DMS153 (cell line): ENCODE results near the gene RBMS3.

Experiments
- DNase-seq: peaks from one replicate; lab custom pipeline; 2025; lab: John Stamatoyannopoulos, UW

RBMS3 gene

DNA sequence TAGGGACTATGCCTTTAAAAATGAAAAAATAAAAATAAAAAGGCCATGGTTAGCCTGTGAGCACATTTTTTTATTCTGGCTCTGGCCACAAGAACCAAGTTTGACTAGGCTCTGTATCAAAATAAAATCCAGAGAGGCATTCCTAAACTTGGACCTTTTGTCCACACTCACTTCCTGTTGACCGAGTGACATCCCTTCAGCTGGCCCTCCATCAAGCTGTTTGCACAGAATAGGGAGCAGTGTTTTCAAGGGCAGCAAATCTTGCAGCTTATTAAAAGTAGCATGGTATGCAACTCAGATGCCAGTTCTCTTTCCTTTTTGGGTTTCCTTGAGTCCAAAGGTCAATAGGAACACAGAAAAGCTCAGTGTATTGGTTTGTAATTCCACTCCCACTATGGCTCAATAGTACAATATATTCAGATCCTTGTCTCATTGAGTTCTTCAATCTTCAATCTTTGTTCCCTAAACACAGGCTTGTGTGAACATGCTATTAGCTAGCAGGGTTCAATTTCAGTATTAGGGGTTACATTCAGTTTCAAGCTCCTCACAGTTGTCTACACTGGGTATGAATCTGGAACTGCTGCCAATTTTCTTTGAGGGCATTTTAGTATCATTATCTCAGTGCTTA, 244.5 kb downstream of the RBMS3 start:
- DNase-seq, result no peak

DNA sequence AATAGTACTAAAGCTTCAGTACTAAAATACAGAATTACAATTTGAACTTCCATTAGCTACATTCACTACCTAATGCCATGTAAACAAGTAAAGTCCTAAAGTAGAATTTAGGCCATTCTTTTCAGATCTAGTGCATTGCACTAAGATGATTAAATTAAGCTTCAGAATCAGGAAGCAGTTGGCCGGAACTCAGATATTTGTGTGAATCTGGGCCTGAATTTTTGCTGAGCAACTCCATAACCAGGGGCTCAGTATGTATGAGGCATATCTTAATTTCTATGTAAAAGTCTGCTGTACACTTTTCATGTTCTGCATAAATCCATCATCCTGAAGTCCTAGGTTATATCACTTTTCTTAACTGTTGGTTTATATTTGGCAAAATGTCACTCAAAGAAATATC, 246.4 kb downstream of the RBMS3 start:
- no peak for DNase-seq

DNA sequence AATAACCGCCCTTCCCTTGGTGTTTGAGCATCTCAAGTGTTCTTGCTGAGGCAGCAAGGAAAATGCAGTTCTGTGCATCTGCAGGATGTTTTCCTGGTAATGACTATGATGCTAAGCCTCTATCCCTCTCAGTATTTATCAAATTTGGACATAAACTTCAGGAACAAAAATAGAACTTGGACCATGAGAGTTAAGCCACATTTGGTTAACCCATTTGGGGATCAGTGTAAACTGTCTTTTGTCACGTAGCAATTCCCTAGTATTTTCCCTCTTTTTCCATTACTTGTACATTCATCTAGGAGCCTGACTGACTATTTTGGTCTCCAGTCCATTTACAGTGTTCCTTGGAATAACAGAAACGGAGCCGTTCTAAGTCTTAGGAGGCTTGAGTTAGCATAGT, 250.8 kb downstream of the RBMS3 start:
- DNase-seq, result no peak

DNA sequence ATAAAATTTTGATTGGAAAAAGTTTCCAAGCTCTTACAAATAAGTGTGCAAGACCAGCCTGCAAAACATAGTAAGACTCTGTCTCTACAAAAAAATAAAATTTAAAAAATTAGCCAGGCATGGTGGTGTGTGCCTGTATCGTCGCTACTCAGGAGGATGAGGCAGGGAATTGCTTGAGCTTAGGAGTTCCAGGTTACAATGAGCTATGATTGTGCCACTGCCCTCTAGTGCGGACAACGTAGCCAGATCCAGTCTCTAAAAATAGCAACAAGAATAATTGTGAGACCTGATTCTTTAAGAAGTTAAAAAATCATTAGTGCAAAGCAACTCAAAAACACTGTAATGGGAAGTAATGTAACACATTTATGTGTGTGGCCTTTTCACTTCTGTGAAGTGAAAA, 251.6 kb downstream of the RBMS3 start:
- DNase-seq, result no peak

DNA sequence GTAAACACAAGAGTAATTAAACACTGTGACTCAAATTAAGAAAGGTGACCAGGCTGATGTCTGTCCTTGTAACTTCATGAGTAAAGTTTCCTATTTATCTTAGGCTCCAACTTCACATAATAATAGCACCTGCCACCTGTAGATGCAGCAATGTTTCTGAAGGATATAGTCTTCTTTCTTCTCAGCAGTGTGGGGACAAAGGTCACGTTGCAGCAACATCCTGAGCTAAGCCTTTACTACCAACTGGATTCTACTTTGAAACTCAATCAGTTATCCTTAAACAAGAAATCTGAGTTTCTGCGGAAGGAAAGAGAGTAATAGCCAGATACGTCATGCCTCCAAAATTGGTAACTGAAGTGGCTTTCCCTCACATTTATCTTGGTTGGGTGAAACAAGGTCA, 253.1 kb downstream of the RBMS3 start:
- DNase-seq, result no peak

DNA sequence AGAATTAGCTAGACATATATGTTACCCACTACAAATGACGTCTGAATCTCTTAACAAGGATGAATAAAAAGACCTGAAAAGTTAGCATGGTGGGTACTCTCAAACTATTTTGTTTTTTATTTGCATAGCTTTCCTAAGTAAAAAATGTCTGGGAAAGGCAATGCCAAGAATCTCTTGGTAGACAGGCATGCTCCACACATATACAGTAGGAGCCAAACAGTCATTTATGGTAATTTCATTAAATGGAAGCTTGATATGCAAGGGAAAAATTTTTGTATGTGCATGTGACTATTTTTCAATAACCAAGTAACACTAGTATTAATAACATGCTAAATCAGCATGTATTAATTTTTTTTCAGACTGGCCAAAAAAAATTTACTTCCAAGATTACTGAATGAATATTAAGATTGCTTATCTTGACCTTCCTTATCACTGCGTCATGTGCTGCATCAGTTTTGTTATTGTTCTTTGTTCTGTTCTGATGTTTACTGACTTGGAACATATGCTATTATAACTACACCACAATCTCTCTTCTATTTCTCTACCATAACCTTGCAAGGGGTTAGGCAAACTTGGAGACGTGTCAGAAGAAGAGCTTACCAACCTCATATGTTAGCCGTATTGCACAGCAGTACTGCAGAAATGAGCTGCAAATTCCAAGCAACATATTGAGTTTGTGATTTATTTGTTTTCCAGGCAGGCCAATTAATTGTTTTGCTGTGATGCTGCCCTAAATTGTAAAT, 255.3 kb downstream of the RBMS3 start:
- DNase-seq, result no peak

DNA sequence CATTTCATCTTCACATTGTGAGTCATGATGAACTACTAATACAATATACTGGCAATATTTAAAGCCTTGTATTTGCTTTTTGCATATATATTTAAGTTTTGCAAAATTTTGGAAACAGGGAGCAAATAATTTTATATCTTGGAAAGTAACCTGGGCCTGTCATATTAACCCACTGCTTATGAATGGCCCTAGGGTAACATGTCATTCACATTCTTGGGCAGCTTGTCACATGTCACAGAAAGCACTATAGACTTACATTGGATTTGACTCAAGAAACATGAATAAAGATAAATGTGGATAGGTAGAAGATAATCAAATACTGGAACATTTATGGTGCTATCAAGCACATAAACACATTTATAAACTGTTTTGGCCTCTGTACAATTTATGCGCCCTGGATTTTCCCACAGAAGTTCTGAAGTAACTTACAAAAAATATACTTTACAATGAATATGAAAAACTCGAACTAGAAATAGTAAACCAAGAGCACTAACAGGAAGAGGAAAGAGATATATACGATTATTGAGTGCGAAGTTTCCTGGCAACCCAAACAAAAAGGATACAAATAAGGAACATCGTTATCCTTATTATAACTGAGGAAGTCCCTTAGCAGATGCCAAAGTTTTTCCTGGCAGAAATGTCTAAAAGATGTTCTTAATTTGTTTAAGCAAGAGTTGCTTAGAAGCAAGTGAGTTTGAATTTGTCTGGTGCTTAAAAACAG, 257.2 kb downstream of the RBMS3 start:
- no peak for DNase-seq

DNA sequence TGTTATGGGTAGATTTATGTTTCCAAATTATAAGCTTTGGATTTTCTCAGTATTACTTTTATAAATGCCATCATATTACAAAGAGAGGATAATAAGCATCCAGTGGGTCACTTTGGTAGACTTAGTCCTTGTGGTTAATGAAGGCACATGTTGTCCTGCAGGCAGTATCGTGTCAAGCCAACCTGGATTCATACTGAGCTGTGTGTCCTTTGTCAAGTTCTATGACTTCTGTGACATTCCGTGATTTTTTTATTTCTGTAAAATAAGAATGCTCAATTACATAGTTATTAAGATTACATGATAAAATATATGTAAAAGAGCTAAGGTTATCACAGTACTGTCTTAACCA, 257.7 kb downstream of the RBMS3 start:
- DNase-seq, result no peak

DNA sequence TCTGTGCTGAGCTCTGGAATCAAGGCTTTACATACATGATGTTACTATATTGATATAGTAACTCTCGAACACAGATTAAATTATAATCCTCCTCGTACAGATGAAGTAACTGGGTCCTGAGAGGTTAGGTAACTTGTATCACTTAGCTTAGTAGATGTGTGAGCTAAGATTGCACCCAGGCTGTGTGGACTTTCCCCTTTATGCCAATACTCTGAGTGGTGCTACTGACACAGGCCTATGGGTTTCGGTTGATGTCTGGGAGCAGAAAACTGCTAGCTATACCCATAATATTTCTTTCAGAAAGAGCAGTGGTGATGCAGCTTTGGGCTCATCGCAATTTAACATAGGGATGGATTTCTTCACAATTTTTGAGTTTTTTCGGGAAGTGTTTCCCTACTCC, 259.7 kb downstream of the RBMS3 start:
- no peak for DNase-seq

DNA sequence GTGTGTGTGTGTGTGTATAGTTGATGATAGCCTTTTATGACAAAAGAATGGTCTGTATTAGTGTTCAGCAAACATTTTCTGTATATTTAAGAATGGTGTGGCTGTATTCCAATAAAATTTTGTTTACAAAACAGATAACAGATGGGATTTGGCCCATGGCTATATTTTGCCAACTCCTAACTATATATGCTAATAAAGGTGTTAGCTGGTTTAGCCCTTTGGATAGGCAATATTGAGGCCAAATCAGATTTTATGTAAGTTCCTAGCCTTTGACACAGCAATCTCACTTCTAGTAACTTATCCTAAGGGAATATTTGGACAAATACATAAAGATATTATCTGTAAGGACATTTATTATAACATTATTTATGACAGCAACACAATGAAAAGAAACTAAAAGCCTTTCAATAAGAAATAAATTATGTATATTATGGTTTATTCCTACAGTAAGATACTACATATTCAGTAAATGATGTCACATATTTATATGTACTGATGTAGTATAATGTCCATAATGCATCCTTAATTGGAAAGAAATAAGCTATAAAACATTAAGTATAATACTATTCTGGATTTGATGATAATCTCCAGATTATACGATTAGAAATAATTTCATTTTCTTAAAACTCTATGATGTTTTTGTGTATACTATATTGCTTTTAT, 264.0 kb downstream of the RBMS3 start:
- DNase-seq, result no peak

DNA sequence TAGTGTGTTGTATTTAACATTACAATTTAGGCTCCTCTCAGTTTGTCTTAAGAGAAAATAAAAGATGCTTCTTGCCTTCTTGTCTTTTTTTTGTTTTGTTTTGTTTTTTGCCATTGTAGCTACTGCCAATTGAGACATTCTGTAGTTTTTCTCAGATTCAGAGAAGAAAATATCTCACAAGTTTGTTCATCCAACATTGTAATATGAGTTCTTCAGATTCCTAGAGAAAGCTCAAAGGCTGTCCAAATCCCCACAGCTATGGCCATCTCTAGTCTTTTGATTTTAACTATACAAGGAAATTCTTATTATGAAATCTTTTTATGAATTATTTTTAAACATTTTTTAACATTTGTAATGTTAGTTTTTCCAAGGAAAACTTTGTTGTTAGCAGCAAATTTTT, 264.7 kb downstream of the RBMS3 start:
- DNase-seq, result no peak

DNA sequence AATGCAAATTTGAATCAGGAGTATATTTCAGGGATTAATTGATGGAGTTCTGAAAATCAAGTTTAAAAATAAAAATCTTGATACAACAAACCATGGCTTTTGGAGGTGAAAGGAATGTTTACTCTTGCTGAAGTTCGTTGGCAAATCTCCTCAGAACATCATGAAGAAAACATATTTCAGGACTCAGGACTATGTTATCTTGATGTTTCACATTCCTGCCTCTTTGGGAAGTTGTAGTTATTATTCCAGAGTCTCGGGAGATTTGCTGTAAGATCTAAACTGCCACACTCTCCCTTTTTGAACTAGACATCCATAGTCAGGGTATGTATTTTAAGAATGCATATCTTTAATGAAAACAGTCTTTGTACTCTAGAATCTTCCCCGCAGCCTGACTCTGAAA, 271.2 kb downstream of the RBMS3 start:
- no peak for DNase-seq

DNA sequence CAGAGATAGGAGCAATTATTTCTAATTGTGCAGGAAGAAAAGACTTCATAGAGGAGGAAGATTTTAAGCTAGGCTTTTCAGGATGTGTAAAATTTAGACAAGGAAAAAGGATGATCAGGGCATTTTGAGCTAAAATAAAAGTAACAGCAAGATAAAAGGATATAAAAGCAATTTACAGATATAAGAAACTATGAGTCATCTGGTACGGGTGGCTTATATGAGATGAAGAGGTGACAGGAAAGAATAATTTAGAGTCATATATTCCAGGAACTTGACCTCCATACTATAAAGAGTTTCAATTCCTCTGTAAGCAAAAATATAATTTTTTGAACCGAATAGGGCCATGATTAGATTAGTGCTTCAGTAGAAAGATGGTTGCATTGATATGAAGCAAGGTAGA, 273.7 kb downstream of the RBMS3 start:
- DNase-seq, result no peak

DNA sequence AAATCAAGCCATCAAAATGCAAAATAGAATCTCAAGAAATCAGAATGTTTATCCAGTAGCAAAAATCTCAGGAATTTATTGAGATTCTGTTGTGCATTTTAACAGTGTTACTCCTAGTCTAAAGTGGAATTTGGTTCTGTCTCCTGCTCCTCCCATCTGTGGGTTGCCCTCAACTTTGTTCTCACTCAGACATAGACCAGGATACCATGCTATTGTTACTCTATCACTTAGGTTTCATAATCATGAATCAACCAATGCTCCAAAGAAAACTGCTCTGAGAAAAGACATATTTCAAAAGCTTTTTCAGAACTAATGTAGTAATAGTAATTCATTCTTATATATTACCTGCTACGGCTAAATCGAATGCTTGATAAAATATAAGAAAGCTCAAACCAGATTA, 274.7 kb downstream of the RBMS3 start:
- no peak for DNase-seq

DNA sequence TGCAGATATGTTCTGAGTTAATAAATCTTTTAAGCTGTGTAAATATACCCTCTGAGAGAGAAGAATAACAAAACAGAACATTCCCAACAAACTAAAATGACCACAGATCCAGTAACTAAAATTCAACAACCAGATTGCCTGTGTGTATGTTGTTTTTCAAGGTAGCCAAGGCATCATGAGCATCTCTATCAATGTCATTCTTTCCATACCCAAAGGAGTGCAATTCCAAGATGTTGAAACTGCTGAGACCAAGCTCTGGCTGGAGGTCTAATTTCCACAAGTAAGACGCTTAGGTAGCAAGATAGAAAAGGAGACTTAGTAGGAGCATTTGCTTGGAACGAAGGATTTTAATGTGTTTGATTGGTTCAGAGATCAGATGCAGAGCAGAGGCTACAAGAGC, 276.3 kb downstream of the RBMS3 start:
- DNase-seq, result no peak

DNA sequence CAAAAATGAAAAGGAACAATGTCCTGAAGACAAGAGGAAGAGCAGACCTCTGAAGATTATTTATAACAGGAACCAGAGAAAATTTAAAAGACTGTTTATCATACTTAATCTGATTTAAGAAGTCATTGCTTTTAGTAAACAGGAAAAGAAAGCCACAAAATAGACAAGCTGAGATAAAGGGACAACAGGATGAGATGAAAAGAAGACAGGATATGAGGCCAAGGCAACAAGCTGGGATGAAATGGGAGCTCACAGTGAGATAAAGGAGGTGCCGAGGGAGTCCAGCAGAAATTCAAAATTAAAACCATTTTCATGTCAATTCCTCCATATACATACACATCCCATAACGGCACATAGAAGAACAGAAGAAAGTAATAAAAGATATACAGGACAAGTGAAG, 277.0 kb downstream of the RBMS3 start:
- no peak for DNase-seq

DNA sequence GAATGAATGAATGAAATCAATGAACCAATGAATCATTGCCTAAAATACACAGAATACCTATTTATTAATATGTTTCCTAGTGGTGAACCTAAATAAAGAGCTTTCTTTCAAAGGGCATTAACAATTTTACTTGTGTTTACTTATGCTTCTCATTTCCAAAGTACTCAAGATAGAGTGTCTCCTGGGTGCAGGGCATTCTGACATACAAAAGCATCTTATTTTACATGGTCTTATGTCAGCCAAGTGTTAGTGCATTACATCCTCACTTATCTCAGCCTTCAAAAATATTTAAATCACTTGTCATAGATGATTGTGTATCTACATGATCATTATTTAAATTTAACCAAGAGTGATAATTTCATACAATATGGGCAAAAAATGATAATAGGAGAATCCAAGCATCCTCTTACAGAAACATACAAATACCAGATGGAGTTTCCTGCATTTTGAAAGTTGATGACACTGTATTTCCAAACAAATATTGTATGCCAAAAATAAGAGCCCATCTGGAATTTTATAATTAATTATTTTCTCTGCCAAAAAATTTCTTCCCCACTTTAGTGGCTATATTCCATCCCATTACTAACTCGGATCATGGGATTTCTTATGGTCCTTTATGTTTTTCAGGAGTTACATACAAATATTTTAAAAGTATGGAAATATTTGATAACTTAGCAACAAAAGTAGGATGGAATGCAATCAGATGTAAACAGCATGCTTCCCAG, 279.0 kb downstream of the RBMS3 start:
- no peak for DNase-seq

DNA sequence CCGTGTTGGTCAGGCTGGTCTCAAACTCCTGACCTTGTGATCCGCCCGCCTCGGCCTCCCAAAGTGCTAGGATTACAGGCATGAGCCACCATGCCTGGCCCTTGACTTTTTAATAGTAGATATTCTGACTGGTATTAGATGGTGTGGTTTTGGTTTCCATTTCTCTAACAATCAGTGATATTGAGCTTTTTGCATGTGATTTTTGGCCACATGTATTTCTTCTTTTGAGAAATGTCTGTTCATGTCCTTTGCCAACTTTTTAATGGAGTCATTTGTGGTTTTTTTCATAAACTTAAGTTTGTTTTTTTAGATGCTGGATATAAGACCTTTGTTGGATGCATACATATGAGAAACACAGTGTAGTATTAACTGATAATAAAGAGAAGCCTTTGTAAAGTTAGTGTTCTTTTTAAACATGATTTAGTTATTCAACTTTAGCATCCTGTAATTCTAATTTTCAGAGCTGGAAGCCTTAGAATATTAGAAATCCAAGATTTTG, 280.8 kb downstream of the RBMS3 start:
- DNase-seq, result no peak

DNA sequence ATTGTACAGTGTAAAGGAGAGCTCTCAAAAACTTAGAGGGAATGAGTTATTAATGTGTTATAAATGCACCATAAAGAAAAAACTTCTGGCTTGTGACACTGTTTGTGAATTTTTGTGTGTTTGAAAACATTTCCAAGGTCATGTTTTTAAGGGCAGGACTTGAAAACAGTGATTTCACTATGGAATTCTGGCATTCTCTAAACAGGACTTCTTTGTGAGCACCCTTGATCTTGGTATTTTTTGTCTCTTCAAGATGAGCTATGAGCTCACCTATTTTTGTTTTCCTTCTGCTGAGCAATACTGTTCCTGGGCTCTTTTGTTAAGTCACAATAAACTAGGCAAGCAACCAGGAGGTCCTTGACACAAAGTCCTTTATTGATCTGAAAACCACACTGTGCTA, 284.4 kb downstream of the RBMS3 start:
- no peak for DNase-seq

DNA sequence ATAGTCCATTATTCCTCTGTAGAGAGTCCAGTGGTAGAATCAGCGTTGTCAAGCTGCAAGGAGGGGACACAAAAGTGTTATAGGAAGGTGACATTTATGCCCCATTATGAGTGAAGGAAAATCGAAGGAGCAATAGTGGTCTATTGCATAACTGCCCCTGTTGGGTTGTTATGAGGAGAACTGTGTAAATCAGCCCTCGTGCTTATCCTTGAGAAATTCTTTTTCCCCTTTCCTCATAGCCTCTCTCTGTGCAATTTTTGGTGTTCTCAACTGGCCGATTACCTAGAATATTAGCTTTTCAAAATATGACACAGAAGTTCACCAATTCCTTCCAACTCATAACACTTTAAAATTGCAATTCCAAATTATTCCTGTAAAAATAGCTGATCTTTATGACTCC, 286.6 kb downstream of the RBMS3 start:
- DNase-seq, result no peak

DNA sequence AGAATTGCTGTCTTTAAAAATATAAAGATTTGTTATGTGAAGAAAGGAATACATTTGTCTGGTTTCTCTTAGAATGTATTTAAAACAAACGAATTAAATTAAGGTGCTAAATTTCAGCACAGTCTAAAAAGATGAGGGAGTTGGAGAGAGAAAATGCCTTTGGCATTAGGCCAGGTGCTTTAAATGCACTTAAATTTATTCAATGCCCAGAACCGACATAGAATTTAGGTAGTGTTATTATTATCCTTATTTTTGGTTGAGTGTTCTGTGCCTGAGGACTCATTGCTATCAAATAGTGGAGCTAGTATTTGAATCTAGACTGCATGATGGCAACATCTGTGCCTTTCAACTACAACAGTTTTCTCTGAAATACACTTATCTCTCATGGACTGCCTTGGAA, 287.5 kb downstream of the RBMS3 start:
- no peak for DNase-seq

DNA sequence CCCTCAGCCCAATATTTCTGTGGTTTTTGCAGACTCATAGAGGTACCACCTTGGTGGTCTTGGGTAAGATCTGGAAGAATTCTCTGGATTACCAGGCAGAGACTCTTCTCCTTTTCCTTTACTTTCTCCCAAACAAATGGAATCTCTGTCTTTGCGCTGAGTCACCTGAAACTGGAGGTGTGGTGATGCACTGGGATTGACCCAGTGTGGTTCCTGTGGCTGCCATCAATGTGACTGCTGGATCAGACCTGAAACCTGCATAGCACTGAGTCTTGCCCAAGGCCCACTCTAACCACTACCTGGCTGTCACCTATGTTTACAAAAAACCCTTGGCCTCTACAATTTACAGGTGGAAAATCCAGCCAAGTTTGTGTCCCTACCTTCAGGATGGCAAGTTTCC, 295.3 kb downstream of the RBMS3 start:
- no peak for DNase-seq
